ENCODE results near the gene WDFY2.

DNA sequence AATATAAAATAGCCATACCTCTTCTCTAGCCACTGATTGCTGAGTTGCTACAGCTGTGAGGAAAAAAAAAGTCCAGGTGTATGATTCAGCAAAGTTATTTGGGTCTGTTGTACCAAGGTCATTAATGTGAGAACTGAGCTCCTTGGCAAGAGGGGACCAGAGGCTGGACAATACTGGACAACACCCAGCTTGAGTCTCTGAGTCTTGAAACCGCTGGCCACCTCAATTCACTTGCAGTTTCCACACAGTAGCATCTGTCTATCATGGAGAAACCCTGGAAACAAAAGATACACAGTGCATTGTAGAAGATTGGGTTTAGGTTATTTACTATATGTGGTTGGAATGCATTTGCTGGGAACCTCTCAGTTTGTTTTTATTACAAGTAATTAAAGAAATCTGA is 60.4 kb downstream of the WDFY2 start:
- TF ChIP-seq, protein P1, sequence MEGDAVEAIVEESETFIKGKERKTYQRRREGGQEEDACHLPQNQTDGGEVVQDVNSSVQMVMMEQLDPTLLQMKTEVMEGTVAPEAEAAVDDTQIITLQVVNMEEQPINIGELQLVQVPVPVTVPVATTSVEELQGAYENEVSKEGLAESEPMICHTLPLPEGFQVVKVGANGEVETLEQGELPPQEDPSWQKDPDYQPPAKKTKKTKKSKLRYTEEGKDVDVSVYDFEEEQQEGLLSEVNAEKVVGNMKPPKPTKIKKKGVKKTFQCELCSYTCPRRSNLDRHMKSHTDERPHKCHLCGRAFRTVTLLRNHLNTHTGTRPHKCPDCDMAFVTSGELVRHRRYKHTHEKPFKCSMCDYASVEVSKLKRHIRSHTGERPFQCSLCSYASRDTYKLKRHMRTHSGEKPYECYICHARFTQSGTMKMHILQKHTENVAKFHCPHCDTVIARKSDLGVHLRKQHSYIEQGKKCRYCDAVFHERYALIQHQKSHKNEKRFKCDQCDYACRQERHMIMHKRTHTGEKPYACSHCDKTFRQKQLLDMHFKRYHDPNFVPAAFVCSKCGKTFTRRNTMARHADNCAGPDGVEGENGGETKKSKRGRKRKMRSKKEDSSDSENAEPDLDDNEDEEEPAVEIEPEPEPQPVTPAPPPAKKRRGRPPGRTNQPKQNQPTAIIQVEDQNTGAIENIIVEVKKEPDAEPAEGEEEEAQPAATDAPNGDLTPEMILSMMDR (IDR thresholded peaks at IDR 0.05 in 2 of 3, conservative IDR thresholded peaks at IDR 0.05 in 1 of 3; ENCODE audit: control insufficient read depth in 2 of 3, extremely low read depth in 1 of 3, insufficient read depth in 1 of 3, low read depth in 3 of 3, low read length in 3 of 3), result no peak
- TF ChIP-seq POLR2AphosphoS2 (IDR thresholded peaks at IDR 0.05; ENCODE audit: low read depth, low read length) (no peak), RAD21 (IDR thresholded peaks at IDR 0.05; ENCODE audit: insufficient read depth, low read depth, low read length) (no peak), SIX5 (IDR thresholded peaks at IDR 0.05; ENCODE audit: low read depth, low read length, severe bottlenecking) (no peak), EZH2 (IDR thresholded peaks at IDR 0.05; ENCODE audit: borderline replicate concordance, control insufficient read depth, low read depth, low read length) (no peak)
- TF ChIP-seq, protein P2, sequence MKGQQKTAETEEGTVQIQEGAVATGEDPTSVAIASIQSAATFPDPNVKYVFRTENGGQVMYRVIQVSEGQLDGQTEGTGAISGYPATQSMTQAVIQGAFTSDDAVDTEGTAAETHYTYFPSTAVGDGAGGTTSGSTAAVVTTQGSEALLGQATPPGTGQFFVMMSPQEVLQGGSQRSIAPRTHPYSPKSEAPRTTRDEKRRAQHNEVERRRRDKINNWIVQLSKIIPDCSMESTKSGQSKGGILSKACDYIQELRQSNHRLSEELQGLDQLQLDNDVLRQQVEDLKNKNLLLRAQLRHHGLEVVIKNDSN (IDR thresholded peaks at IDR 0.05; ENCODE audit: borderline replicate concordance, extremely low read length, insufficient read depth, low read depth, low read length), result no peak

Data from GM12878 (cell line).